ENCODE data around the gene PNPLA6.
A peak's percentile ranks its signal among the peaks of the same experiment; 100 is the strongest.
"Not testable (repeated sequence)": the region's sequence is repeated elsewhere in the genome, so short reads cannot be mapped to it uniquely, and the experiment has no call there.

PNPLA6 gene

GRCh38 chr19:7533281-7533885 lies 2.1 kb upstream of the PNPLA6 start:
- peak; percentile 38 for DNase-seq (ENCODE audit: low spot score)

GRCh38 chr19:7533925-7534480 lies 1.5 kb upstream of the PNPLA6 start:
- DNase-seq (ENCODE audit: low spot score): peak; percentile 90

- DNase-seq (ENCODE audit: low spot score): peak; percentile 76
Measured at GRCh38 chr19:7534531-7535046, 928 bp upstream of the PNPLA6 start.

GRCh38 chr19:7535998-7536695 lies 630 bp downstream of the PNPLA6 start:
- DNase-seq (ENCODE audit: low spot score): no peak

- not testable (repeated sequence) for DNase-seq (ENCODE audit: low spot score)
Measured at GRCh38 chr19:7538990-7539389, 3.5 kb downstream of the PNPLA6 start.

- no peak for DNase-seq (ENCODE audit: low spot score)
Measured at GRCh38 chr19:7539827-7540425, 4.4 kb downstream of the PNPLA6 start.

- DNase-seq (ENCODE audit: low spot score): no peak
Measured at GRCh38 chr19:7540761-7541474, 5.4 kb downstream of the PNPLA6 start.

GRCh38 chr19:7541475-7541824 lies 5.9 kb downstream of the PNPLA6 start:
- DNase-seq (ENCODE audit: low spot score): no peak

- DNase-seq (ENCODE audit: low spot score): no peak
Measured at GRCh38 chr19:7541828-7542443, 6.4 kb downstream of the PNPLA6 start.

GRCh38 chr19:7542556-7543348 lies 7.2 kb downstream of the PNPLA6 start:
- no peak for DNase-seq (ENCODE audit: low spot score)

GRCh38 chr19:7544626-7545025 lies 9.1 kb downstream of the PNPLA6 start:
- DNase-seq (ENCODE audit: low spot score): peak; percentile 64

- DNase-seq (ENCODE audit: low spot score): peak; percentile 45
Measured at GRCh38 chr19:7545300-7545699, 9.8 kb downstream of the PNPLA6 start.

GRCh38 chr19:7545904-7546303 lies 10.4 kb downstream of the PNPLA6 start:
- no peak for DNase-seq (ENCODE audit: low spot score)

GRCh38 chr19:7547159-7547558 lies 11.6 kb downstream of the PNPLA6 start:
- no peak for DNase-seq (ENCODE audit: low spot score)

GRCh38 chr19:7549429-7550148 lies 14.1 kb downstream of the PNPLA6 start:
- no peak for DNase-seq (ENCODE audit: low spot score)

GRCh38 chr19:7550169-7550770 lies 14.8 kb downstream of the PNPLA6 start:
- DNase-seq (ENCODE audit: low spot score): no peak

GRCh38 chr19:7550987-7551761 lies 15.7 kb downstream of the PNPLA6 start:
- DNase-seq (ENCODE audit: low spot score): peak; percentile 45

GRCh38 chr19:7552781-7553180 lies 17.3 kb downstream of the PNPLA6 start:
- DNase-seq (ENCODE audit: low spot score): no peak

- no peak for DNase-seq (ENCODE audit: low spot score)
Measured at GRCh38 chr19:7554565-7554964, 19.0 kb downstream of the PNPLA6 start.
